ENCODE results near the gene TEX101.

GRCh38 chr19:43433689-43434088, 19.0 kb downstream of the TEX101 start:
- TF ChIP-seq CTCF (IDR thresholded peaks at IDR 0.05) (no peak), POLR2A (IDR thresholded peaks at IDR 0.05) (no peak)

Measured in adrenal gland (tissue), 5 donors.